Adrenal gland (tissue), 5 donors: ENCODE measurements around the gene ADAMTSL1.

Experiments used
- CTCF ChIP-seq, 6 experiments: fragments of 450-650 bp in 4 of 6; fragments of 200-600 bp in 2 of 6; sonication (generic) in 1 of 6; IDR thresholded peaks; 1 replicate in 5 of 6; 2 replicates in 1 of 6; pipeline versions ENCODE4 v1.5.1 to v1.8.0; 2016 to 2021; ENCODE audit warnings: antibody characterized with exemption in 6 of 6, mild to moderate bottlenecking in 2 of 6, moderate library complexity in 1 of 6
- POLR2A ChIP-seq, 2 donors: fragments of 450-650 bp; IDR thresholded peaks; one replicate each; pipeline ENCODE4 v1.6.1; 2017; ENCODE audit warnings: antibody characterized with exemption in 2 of 2, mild to moderate bottlenecking in 2 of 2, moderate library complexity in 1 of 2
- donor health status: DM: no; HTN: no; CAD: no.

- no peak for TF ChIP-seq CTCF (IDR thresholded peaks at IDR 0.05)
- no peak for TF ChIP-seq POLR2A (IDR thresholded peaks at IDR 0.05)
Measured at GRCh38 chr9:18629136-18629535, 155.2 kb downstream of the ADAMTSL1 start.
